Brain microvascular endothelial cell (primary cell): ENCODE data around the gene KLHL21.
"Not testable (repeated sequence)": the region's sequence is repeated elsewhere in the genome, so short reads cannot be mapped to it uniquely, and the experiment has no call there.

Source experiments
- DNase-seq: peaks from one replicate; pipeline ENCODE4 v3.0.0-alpha.2; 2020
- H3K27ac ChIP-seq: fragments of 250-450 bp; sonication (Bioruptor Pico); 2 replicates; pipeline ENCODE4 v1.5.1; 2020; ENCODE audit warnings: mild to moderate bottlenecking, moderate library complexity
- H3K27me3 ChIP-seq: fragments of 250-450 bp; sonication (Bioruptor Pico); replicated peaks from 2 replicates; pipeline ENCODE4 v1.5.1; 2020; ENCODE audit warnings: mild to moderate bottlenecking
- H3K36me3 ChIP-seq: fragments of 250-450 bp; sonication (Bioruptor Pico); replicated peaks from 2 replicates; pipeline ENCODE4 v1.5.1; 2020; ENCODE audit warnings: mild to moderate bottlenecking
- H3K4me3 ChIP-seq: 2 replicates; pipeline ENCODE4 v1.5.1; 2011; ENCODE audit warnings: low read depth, mild to moderate bottlenecking, control low read depth, low read length, moderate library complexity
- CTCF ChIP-seq: IDR thresholded peaks from 2 replicates; pipeline ENCODE4 v1.5.1; 2011; ENCODE audit warnings: low read depth, mild to moderate bottlenecking, moderate library complexity, low read length, control low read depth, inconsistent platforms; ENCODE audit errors: missing control alignments
- in situ Hi-C: cut with HindIII; loops from 2 replicates; pipeline ENCODE4 v1.10.0; 2017; ENCODE audit warnings: low sequenced_read_pairs, low pct_ligation_motif_present

The KLHL21 gene

GRCh38 chr1:6601049-6601922, 1.4 kb downstream of the KLHL21 start:
- in situ Hi-C loops = no loop called here
- no peaks in the 10 kb centered on the region for H3K27me3 ChIP-seq
- H3K27ac ChIP-seq = peak overlapping the region; percentile 95
- peak; percentile 10 for TF ChIP-seq CTCF
- H3K36me3 ChIP-seq = peaks cover 19% of the 10 kb centered on the region
- peak; percentile 91 for DNase-seq
- peak overlapping the region; percentile 78 for H3K4me3 ChIP-seq

DNA sequence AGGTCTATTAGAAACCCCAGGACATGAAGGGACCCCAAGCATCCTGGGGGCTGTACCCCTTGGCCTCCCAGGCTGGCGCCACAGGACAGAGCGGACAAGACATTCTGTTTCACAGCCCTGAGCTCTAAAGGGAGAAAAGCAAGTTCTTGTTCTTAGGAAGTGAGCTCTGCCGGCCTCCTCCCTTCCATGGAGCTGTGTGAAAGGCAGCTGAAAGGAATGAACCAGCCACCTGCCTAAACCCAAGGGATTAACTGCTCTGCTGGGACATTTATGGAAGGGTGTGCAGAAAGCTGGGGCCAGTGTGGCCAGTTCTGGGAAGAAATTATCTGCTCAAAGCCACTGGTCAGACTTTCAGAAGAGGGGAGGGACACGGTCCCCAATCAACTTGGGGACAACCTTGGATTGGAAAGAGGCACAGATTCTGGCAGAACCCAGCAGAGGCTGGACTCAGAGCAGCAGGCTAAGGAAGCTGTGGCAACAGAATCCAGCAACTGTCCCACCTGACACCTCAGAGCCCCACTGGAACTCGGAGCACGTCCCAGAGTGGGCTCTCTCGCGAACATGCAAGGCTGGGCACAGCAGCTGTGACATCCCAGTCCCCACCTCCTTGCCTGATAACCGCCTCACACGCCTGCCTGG, 2.1 kb downstream of the KLHL21 start:
- H3K4me3 ChIP-seq = peak overlapping the region; percentile 78
- TF ChIP-seq CTCF = no peak
- H3K27ac ChIP-seq = peak overlapping the region; percentile 95
- DNase-seq = no peak
- in situ Hi-C loops = no loop called here
- H3K36me3 ChIP-seq = peaks cover 26% of the 10 kb centered on the region
- no peaks in the 10 kb centered on the region for H3K27me3 ChIP-seq

- H3K27me3 ChIP-seq, DNase-seq, in situ Hi-C loops: not testable (repeated sequence)
- peak overlapping the region; percentile 78 for H3K4me3 ChIP-seq
- peak overlapping the region; percentile 95 for H3K27ac ChIP-seq
- H3K36me3 ChIP-seq = peaks cover 31% of the 10 kb centered on the region
These were observed 2.7 kb downstream of the KLHL21 start for GRCh38 chr1:6599991-6600390.

DNA sequence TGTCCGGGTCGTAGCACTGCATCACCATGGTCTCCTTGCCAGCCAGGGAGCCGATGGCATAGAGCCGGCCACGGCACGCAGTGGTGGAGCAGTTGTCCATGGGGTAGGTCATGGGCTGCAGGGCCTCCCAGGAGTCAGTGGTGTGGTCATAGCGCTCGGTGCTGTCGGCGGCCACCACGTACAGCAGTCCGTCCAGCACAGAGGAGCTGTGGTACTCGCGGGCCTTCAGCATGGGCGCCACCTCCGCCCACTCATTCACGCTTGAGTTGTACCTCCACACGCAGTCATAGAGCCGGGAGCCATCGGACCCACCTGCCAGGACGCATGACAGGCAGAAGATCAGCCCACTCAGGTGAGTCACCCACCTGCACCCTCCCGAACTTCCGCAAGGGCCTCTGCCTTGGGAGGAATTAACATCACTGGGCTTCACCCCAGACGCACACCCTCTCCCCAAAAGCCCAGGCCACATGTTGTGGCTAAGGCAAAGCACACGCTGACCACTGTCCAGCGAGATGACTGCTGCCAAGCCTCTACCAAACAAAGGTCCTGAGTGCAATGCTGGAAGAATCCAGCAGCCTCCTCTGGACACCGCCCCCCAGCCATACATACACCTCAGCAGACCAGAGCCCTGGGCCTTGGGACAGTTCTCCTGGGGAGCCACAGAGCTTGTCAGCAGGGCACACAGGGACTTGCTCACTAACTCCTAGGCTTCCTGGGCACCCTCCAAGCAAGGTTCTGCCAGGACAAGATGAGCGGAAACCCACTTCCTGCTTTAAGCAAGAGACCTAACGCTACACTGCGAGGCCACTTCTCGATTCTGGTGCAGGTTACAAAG, 3.3 kb downstream of the KLHL21 start:
- no peaks in the 10 kb centered on the region for H3K27me3 ChIP-seq
- H3K36me3 ChIP-seq = peaks cover 38% of the 10 kb centered on the region
- in situ Hi-C loops = no loop called here
- no peak overlapping the region for H3K27ac ChIP-seq
- DNase-seq = no peak
- TF ChIP-seq CTCF = no peak
- H3K4me3 ChIP-seq = peak overlapping the region; percentile 30

GRCh38 chr1:6597777-6598131, 4.9 kb downstream of the KLHL21 start:
- Histone ChIP-seq H3K27ac (no peak overlapping the region), H3K36me3 (peaks cover 54% of the 10 kb centered on the region), H3K27me3 (no peaks in the 10 kb centered on the region), H3K4me3 (no peak overlapping the region)
- DNase-seq = no peak
- no peak for TF ChIP-seq CTCF
- in situ Hi-C loops = no loop called here
